Keratinocyte (primary cell): ENCODE data around the gene TSPAN18. TPM values are rescaled to one million over a fixed set of nuclear protein-coding genes. Genes with fewer than 3 reads are reported as not detected.

Experiments used
- DNase-seq: peaks from one replicate; pipeline ENCODE4 v3.0.0-alpha.2; 2011; ENCODE audit warnings: low read depth, missing footprints, low spot score
- FAIRE-seq: peaks from 2 replicates; lab custom pipeline; 2011; peaks lifted over from hg19 to GRCh38; lab: Jason Lieb, UNC
- H2AFZ ChIP-seq: 2 replicates; pipeline ENCODE4 v1.6.0; 2012; ENCODE audit warnings: low read length, control low read depth, inconsistent platforms; ENCODE audit not compliant: control insufficient read depth
- H3K27ac ChIP-seq: 2 replicates; pipeline ENCODE4 v1.5.1; 2011; ENCODE audit warnings: low read length; ENCODE audit not compliant: control insufficient read depth, insufficient read depth
- H3K27me3 ChIP-seq: 3 replicates; pipeline ENCODE4 v1.6.0; 2011; ENCODE audit warnings: low read length; ENCODE audit not compliant: control insufficient read depth, insufficient read depth; ENCODE audit errors: extremely low read depth
- H3K36me3 ChIP-seq, 2 experiments: 2 replicates in 1 of 2; 3 replicates in 1 of 2; pipeline ENCODE4 v1.5.1; 2011; ENCODE audit warnings: low read length in 2 of 2, mild to moderate bottlenecking in 1 of 2; ENCODE audit not compliant: control insufficient read depth in 2 of 2, insufficient read depth in 2 of 2; ENCODE audit errors: extremely low read depth in 1 of 2
- H3K4me1 ChIP-seq: 3 replicates; pipeline ENCODE4 v1.5.1; 2011; ENCODE audit warnings: low read length; ENCODE audit not compliant: control insufficient read depth, insufficient read depth; ENCODE audit errors: extremely low read depth
- H3K4me2 ChIP-seq: 3 replicates; pipeline ENCODE4 v1.6.0; 2011; ENCODE audit warnings: low read depth, low read length; ENCODE audit not compliant: control insufficient read depth, insufficient read depth; ENCODE audit errors: extremely low read depth
- H3K4me3 ChIP-seq, 3 experiments: fragments of 200-600 bp in 1 of 3; sonication (generic) in 1 of 3; 2 replicates in 2 of 3; 3 replicates in 1 of 3; pipeline ENCODE4 v1.5.1; 2011 to 2016; ENCODE audit warnings: low read length in 3 of 3, mild to moderate bottlenecking in 3 of 3, control low read depth in 2 of 3, inconsistent platforms in 1 of 3, low read depth in 1 of 3, mixed read lengths in 1 of 3, mixed run types in 1 of 3, moderate library complexity in 1 of 3; ENCODE audit not compliant: control insufficient read depth in 2 of 3, insufficient read depth in 2 of 3; ENCODE audit errors: extremely low read depth in 1 of 3
- H3K79me2 ChIP-seq: 2 replicates; pipeline ENCODE4 v1.6.0; 2012; ENCODE audit warnings: low read length; ENCODE audit not compliant: control insufficient read depth, insufficient read depth
- H3K9ac ChIP-seq: 3 replicates; pipeline ENCODE4 v1.6.0; 2011; ENCODE audit warnings: low read length; ENCODE audit not compliant: control insufficient read depth, insufficient read depth; ENCODE audit errors: extremely low read depth
- H3K9me1 ChIP-seq: 3 replicates; pipeline ENCODE4 v1.6.0; 2011; ENCODE audit warnings: low read length; ENCODE audit not compliant: control insufficient read depth, insufficient read depth; ENCODE audit errors: extremely low read depth
- H3K9me3 ChIP-seq: 2 replicates; pipeline ENCODE4 v1.5.1; 2012; ENCODE audit warnings: low read depth, low read length; ENCODE audit not compliant: control insufficient read depth
- H4K20me1 ChIP-seq: 3 replicates; pipeline ENCODE4 v1.6.0; 2011; ENCODE audit warnings: low read length; ENCODE audit not compliant: control insufficient read depth, insufficient read depth; ENCODE audit errors: extremely low read depth
- CTCF ChIP-seq, 3 experiments: IDR thresholded peaks in 1 of 3; conservative IDR thresholded peaks in 1 of 3; optimal IDR thresholded peaks in 1 of 3; 2 replicates in 2 of 3; 3 replicates in 1 of 3; pipeline versions ENCODE3 to v1.5.1; 2011; ENCODE audit warnings: low read length in 3 of 3, mild to moderate bottlenecking in 3 of 3, moderate library complexity in 2 of 3, control low read depth in 1 of 3, inconsistent platforms in 1 of 3; ENCODE audit not compliant: insufficient read depth in 2 of 3; ENCODE audit errors: extremely low read depth in 1 of 3
- EZH2 ChIP-seq: IDR thresholded peaks from one replicate; pipeline ENCODE4 v1.6.1; 2012; ENCODE audit warnings: inconsistent platforms, mild to moderate bottlenecking, low read length, moderate library complexity
- dilution Hi-C: fragments of 300-500 bp; cut with MboI; formaldehyde crosslinking; loops from one replicate; pipeline ENCODE4 v1.7.0; 2020; ENCODE audit warnings: low sequenced_read_pairs; ENCODE audit not compliant: extremely low pct_ligation_motif_present
- polyA plus RNA-seq, 5 experiments: library from polyadenylated mRNA; depleted of rRNA in 3 of 5; stranded (reverse) in 3 of 5; stranded (forward) in 1 of 5; unstranded in 1 of 5; fragments of >200 nt; gene quantifications; 1 replicate in 1 of 5; 2 replicates in 3 of 5; 3 replicates in 1 of 5; pipeline versions ENCODE4 v1.2.1 to v1.2.3, GENCODE V29; 2011 to 2012; ENCODE audit warnings: missing spikeins in 2 of 5, low read depth in 1 of 5, low replicate concordance in 1 of 5

TSPAN18 gene
- polyA plus RNA-seq, 1 donor (not counting 4 experiments of a cell fraction or from before 2014, with no cell fraction given): not detected

GRCh38 chr11:44759743-44760476 is 33.1 kb downstream of the TSPAN18 start:
- Histone ChIP-seq H3K9ac (no peak overlapping the region), H3K79me2 (no peaks in the 10 kb centered on the region), H4K20me1 (no peaks in the 10 kb centered on the region), H2AFZ (no peak overlapping the region), H3K36me3 (no peaks in the 10 kb centered on the region), H3K9me3 (no peaks in the 10 kb centered on the region), H3K9me1 (no peaks in the 10 kb centered on the region), H3K4me1 (no peaks in the 10 kb centered on the region), H3K27me3 (peaks cover 11% of the 10 kb centered on the region), H3K4me2 (no peak overlapping the region), H3K27ac (no peak overlapping the region), H3K4me3 (no peak overlapping the region)
- dilution Hi-C loops: no loop called here
- DNase-seq: no peak
- no peak for FAIRE-seq
- no peak for TF ChIP-seq CTCF (optimal IDR thresholded peaks at IDR 0.05 in 1 of 3, IDR thresholded peaks at IDR 0.05 in 1 of 3, conservative IDR thresholded peaks at IDR 0.05 in 1 of 3; ENCODE audit: extremely low read depth in 1 of 3, insufficient read depth in 2 of 3, low read length in 3 of 3)
- TF ChIP-seq EZH2: no peak

- Histone ChIP-seq H3K4me3 (no peak overlapping the region), H3K27ac (no peak overlapping the region), H3K9me3 (no peaks in the 10 kb centered on the region), H3K27me3 (peaks cover 11% of the 10 kb centered on the region), H3K9me1 (no peaks in the 10 kb centered on the region), H3K4me2 (no peak overlapping the region), H3K4me1 (no peaks in the 10 kb centered on the region), H3K79me2 (no peaks in the 10 kb centered on the region), H4K20me1 (no peaks in the 10 kb centered on the region), H2AFZ (no peak overlapping the region), H3K9ac (no peak overlapping the region), H3K36me3 (no peaks in the 10 kb centered on the region)
- FAIRE-seq (no peak), DNase-seq (no peak)
- no peak for TF ChIP-seq CTCF (optimal IDR thresholded peaks at IDR 0.05 in 1 of 3, IDR thresholded peaks at IDR 0.05 in 1 of 3, conservative IDR thresholded peaks at IDR 0.05 in 1 of 3; ENCODE audit: extremely low read depth in 1 of 3, insufficient read depth in 2 of 3, low read length in 3 of 3)
- TF ChIP-seq EZH2: no peak
- dilution Hi-C loops: no loop called here
Observed at GRCh38 chr11:44760477-44760872, 33.7 kb downstream of the TSPAN18 start.
